Activated T-helper 17 cell treated with anti-CD3 and anti-CD28 coated beads, Interleukin-2, amount 50 U/mL, for 72 hours (primary cell): ENCODE results near the gene NGDN. TPM values are rescaled to one million over a fixed set of nuclear protein-coding genes. Genes with fewer than 3 reads are reported as not detected.

Experiments
- ATAC-seq: fragments of 150-1000 bp; cut with Tn5 transposase; replicated peaks from 2 replicates; pipeline ENCODE4 v1.10.0; 2021; ENCODE audit warnings: mild to moderate bottlenecking, moderate library complexity
- H3K27ac Mint-ChIP-seq: one replicate; pipeline ENCODE4 v1.8.0; 2022; ENCODE audit warnings: mixed read lengths
- H3K27me3 Mint-ChIP-seq: one replicate; pipeline ENCODE4 v1.8.0; 2022; ENCODE audit warnings: mixed read lengths
- H3K36me3 Mint-ChIP-seq: one replicate; pipeline ENCODE4 v1.8.0; 2022; ENCODE audit warnings: low read depth, mild to moderate bottlenecking, mixed read lengths
- H3K4me1 Mint-ChIP-seq: one replicate; pipeline ENCODE4 v1.8.0; 2022; ENCODE audit warnings: mixed read lengths
- H3K4me3 Mint-ChIP-seq: one replicate; pipeline ENCODE4 v1.8.0; 2022; ENCODE audit warnings: mild to moderate bottlenecking, mixed read lengths
- H3K9me3 Mint-ChIP-seq: one replicate; pipeline ENCODE4 v1.8.0; 2022; ENCODE audit warnings: mixed read lengths
- total RNA-seq, 2 donors: library from RNA; stranded (reverse); gene quantifications; one replicate each; pipeline ENCODE4 v1.2.3, GENCODE V29; 2022

NGDN gene
- total RNA-seq, 2 donors from 2014 or later, result 43.5 to 53.1 TPM

DNA sequence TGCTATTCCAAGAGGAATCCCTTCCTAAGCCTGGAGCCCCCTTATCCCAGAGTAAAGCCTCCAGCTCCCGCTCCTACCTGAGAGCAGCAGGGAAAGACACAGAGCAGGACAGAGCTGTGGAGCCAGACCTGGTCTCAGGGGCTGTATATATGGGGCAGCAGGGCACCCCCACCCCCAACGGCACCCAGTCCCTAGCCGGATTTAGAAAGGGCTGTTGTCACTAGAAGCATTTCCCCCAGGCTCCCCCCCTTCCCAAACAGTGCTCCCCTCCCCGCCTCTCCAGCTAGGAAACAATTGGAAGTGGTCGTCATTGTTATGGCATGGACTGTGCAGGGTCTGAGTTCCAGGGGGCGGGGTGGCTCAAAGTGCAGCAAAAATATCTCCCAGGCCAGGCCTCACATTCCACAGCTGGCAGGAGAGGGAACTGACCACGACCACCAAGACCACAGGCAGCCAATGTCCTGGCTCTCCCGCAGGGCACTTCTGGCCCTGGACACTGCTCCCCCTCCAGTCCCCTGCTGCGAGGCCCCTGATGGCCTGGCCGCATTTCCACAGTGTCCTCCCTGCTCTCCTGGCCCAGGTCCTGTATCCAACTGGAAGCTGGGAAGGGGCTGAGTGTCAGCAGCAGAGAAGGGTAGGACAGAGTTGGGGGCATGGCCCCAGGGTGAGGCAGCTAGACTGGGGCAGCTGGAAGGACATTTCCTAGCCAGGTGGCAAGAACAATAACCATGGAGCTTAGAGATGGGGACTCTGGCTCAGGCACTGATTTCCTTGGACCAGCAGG, 33.8 kb upstream of the NGDN start, which contains the start of gene MYH7:
MYH7 (minus strand) TSS at position 118 of the 784 bp plus-strand sequence. CDS start 1,928 bp downstream, outside the sequence.
- Mint-ChIP-seq H3K4me3 (no peak within 1 kb of the TSS), H3K4me1 (no peaks in the 10 kb centered on the region), H3K27me3 (peaks cover 10% of the 10 kb centered on the region), H3K36me3 (no peaks in the 10 kb centered on the region), H3K27ac (no peak within 1 kb of the TSS), H3K9me3 (no peaks in the 10 kb centered on the region)
- no peak for ATAC-seq

DNA sequence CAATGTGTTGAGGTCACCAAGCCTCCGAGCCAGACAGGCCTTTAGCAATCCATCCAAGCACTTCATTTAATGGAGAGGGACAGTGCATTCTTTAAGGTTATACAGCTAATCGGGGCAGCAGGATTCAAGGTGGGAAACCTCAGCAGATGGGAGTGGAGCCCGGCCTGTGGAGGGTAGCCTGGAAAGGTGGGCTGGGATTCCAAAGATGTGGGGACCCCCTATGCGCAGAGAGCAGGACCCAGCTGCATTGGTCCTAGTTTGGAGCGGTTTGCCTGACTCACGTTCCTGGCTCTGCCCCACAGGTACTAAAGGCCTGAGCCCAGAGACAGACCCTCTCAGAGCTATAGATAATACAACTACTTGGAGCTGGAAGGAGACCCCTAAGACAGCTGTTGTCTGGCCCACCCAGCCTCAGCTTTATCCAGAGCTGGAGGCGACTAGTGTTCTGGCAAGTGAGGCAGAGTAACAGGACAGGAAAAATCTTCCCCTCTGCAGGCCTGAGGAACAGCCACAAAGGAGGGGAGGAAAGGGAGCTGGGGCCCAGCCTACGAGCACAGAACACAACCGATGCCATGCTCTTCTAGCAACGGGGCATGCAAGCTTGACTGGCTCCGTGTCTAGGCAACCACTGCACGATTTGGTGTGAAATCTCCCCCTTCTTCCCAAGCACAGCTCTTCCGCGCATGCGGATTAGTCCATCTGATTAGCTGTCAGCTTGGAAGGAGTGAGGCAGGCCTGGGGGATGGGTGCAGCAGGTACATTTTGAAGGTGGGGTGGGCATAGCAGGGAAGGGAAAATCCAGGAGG, 33.0 kb upstream of the NGDN start:
- Mint-ChIP-seq H3K9me3 (no peaks in the 10 kb centered on the region), H3K4me1 (no peaks in the 10 kb centered on the region), H3K36me3 (no peaks in the 10 kb centered on the region), H3K27ac (no peak overlapping the region), H3K27me3 (peaks cover 15% of the 10 kb centered on the region), H3K4me3 (no peak overlapping the region)
- ATAC-seq, result no peak

DNA sequence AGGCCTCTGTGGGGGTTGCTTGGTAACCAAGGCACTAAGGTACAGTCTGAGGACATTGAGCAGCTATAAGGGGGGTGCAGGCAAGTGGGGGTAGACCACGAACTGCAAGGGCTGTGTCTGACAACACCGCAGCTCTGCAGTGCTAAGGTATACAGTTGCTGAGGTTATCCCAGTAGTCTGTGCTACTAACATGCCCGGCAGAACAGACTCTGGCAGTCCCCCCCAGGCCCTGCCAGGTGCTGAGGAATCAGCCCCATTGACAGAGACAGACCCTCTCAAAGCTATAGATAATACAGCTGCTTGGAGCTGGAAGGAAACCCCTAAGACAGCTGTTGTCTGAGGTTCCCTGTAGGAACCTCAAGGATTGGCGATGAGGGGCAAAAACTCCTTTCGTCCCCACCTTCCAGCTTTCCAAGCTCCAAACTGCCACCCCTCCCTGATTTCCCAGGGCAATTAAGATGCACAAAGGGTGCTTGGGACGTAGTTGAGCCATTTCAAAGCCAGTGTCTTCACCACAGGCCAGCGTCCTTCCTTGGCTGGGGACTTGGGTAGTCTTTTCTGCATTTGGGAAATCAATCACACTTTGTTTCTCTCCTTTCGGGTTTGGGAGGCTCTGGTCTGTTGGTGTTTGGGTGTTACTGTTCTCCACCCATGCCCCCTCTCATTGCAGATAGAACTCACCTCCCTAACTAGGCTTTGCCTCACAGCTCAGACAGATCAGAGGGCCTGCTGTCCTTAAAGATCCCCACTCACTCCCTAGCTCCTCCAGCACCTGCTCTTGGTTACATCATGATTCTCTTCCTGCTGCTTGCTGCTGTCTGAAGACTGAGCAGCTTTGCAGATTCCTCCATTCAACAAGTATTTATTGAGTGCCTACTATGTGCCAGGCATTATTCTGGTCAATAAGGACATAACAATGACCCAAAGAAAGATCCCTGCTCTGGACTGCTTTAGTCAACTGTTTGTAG, 32.1 kb upstream of the NGDN start:
- Mint-ChIP-seq H3K27ac (no peak overlapping the region), H3K4me3 (no peak overlapping the region), H3K27me3 (peaks cover 14% of the 10 kb centered on the region), H3K4me1 (no peaks in the 10 kb centered on the region), H3K9me3 (no peaks in the 10 kb centered on the region), H3K36me3 (no peaks in the 10 kb centered on the region)
- no peak for ATAC-seq

GRCh38 chr14:23438101-23438971, 31.2 kb upstream of the NGDN start:
- Mint-ChIP-seq H3K4me1 (no peaks in the 10 kb centered on the region), H3K4me3 (no peak overlapping the region), H3K9me3 (no peaks in the 10 kb centered on the region), H3K27ac (no peak overlapping the region), H3K27me3 (peaks cover 22% of the 10 kb centered on the region), H3K36me3 (no peaks in the 10 kb centered on the region)
- ATAC-seq, result no peak

- Mint-ChIP-seq H3K27me3 (peaks cover 22% of the 10 kb centered on the region), H3K9me3 (no peaks in the 10 kb centered on the region), H3K27ac (no peak overlapping the region), H3K36me3 (no peaks in the 10 kb centered on the region), H3K4me3 (no peak overlapping the region), H3K4me1 (no peaks in the 10 kb centered on the region)
- ATAC-seq, result no peak
These were observed 30.2 kb upstream of the NGDN start for GRCh38 chr14:23439107-23439835.

DNA sequence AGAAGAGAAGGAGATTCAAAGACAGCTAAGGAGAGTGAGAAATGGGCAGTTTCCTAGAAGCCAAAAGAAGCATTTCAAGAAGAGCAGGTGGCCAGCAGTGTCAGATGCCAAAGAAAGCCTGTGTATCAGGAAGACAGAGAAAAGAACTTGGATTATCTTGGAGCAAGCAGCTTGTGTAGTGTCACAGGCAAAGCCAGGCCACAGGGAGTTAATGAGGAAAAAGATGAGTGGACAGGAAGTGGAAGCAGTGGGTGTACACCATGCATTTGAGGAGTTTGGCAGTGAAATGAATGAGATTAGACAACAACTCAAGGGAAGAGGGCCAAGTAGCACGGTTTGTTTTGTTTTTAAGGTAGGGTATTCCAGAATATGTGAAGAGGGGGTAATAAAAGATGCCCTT, 28.4 kb upstream of the NGDN start:
- H3K4me1 Mint-ChIP-seq, result no peaks in the 10 kb centered on the region
- H3K36me3 Mint-ChIP-seq, result no peaks in the 10 kb centered on the region
- no peak overlapping the region for H3K27ac Mint-ChIP-seq
- no peaks in the 10 kb centered on the region for H3K9me3 Mint-ChIP-seq
- H3K4me3 Mint-ChIP-seq, result no peak overlapping the region
- no peak for ATAC-seq
- peaks cover 22% of the 10 kb centered on the region for H3K27me3 Mint-ChIP-seq

- peaks cover 22% of the 10 kb centered on the region for H3K27me3 Mint-ChIP-seq
- H3K4me3 Mint-ChIP-seq, result no peak overlapping the region
- H3K4me1 Mint-ChIP-seq, result no peaks in the 10 kb centered on the region
- no peak for ATAC-seq
- H3K27ac Mint-ChIP-seq, result no peak overlapping the region
- H3K9me3 Mint-ChIP-seq, result no peaks in the 10 kb centered on the region
- H3K36me3 Mint-ChIP-seq, result no peaks in the 10 kb centered on the region
These were observed 26.7 kb upstream of the NGDN start for GRCh38 chr14:23442721-23443356.

- H3K4me3 Mint-ChIP-seq, result no peak overlapping the region
- ATAC-seq, result no peak
- no peak overlapping the region for H3K27ac Mint-ChIP-seq
- H3K27me3 Mint-ChIP-seq, result peaks cover 22% of the 10 kb centered on the region
- no peaks in the 10 kb centered on the region for H3K4me1 Mint-ChIP-seq
- no peaks in the 10 kb centered on the region for H3K36me3 Mint-ChIP-seq
- no peaks in the 10 kb centered on the region for H3K9me3 Mint-ChIP-seq
These were observed 26.1 kb upstream of the NGDN start for GRCh38 chr14:23443411-23443812.

- Mint-ChIP-seq H3K27ac (no peak overlapping the region), H3K4me3 (no peak overlapping the region), H3K36me3 (no peaks in the 10 kb centered on the region), H3K27me3 (peaks cover 22% of the 10 kb centered on the region), H3K9me3 (no peaks in the 10 kb centered on the region), H3K4me1 (no peaks in the 10 kb centered on the region)
- ATAC-seq, result no peak
These were observed 25.6 kb upstream of the NGDN start for GRCh38 chr14:23443881-23444280.

DNA sequence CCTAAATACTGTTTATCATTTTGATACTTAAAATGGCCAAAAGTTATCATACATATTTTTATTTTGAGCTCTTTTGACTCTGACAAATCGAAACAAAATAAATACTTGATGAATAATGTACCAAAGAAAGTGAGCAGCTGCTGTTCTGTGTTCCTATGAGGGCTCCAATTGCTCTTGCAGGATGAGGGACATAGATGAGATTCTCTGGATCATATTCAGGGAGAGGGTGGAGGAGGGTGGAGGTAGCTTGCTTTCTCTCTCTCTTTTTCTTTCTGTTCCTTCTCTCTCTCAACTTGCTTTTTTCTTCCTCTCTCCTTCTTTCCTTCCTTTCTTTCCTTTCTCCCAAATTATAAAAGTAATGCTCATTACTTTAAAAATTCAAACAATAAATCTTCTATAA, 25.2 kb upstream of the NGDN start:
- Mint-ChIP-seq H3K9me3 (no peaks in the 10 kb centered on the region), H3K27ac (peak overlapping the region; percentile 25), H3K4me1 (no peaks in the 10 kb centered on the region), H3K36me3 (no peaks in the 10 kb centered on the region), H3K4me3 (no peak overlapping the region), H3K27me3 (peaks cover 23% of the 10 kb centered on the region)
- no peak for ATAC-seq

DNA sequence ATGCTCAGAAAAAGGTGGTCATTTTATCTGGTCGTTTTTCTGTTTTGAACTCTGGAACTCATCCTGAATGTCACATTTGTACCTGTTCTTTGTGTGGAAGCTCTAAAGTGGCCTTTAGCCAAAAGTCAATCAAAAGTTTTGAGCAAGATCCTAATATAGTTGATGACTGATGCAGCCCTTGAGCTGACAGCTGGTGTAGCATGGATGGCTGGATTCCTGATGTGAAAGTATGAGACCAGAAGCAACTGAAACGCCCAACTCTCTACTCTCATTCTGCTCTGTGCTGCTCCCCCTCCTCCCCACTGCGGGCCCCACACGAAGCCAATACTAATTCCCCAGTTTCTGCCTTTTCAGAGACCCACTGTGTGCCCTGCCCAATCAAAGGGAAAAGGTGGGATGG, 23.7 kb upstream of the NGDN start:
- no peaks in the 10 kb centered on the region for H3K4me1 Mint-ChIP-seq
- H3K27ac Mint-ChIP-seq, result no peak overlapping the region
- no peaks in the 10 kb centered on the region for H3K9me3 Mint-ChIP-seq
- no peak overlapping the region for H3K4me3 Mint-ChIP-seq
- no peaks in the 10 kb centered on the region for H3K36me3 Mint-ChIP-seq
- ATAC-seq, result no peak
- H3K27me3 Mint-ChIP-seq, result peaks cover 20% of the 10 kb centered on the region

DNA sequence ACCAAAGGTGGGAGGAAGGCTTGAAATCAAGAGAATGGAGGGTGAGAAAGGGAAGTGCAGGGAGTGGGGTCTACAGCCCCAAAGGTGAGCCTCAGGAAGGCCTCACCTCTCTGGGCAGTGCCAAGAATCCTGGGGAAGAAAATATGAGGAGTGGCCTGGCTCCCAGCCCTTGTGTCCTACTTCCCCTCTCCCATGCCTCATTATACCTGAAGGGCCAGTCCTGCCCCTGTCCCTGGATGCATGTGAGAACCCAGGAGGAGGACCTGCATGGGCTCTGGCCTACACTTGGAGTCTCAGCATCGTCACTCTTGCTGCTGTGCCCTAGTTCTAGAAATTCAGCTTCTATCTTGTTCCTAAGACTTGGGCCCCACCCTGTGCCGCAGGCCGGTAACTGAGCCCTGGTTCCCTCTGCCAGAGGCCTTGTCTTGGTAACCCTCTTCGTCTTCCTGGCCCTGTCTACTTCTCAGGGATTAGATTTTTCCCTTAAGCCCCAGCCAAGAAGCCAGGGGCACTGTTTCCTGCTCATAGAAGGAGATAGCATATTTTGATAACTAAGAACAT, 23.1 kb upstream of the NGDN start:
- Mint-ChIP-seq H3K9me3 (no peaks in the 10 kb centered on the region), H3K27ac (no peak overlapping the region), H3K4me1 (no peaks in the 10 kb centered on the region), H3K36me3 (no peaks in the 10 kb centered on the region), H3K27me3 (peaks cover 21% of the 10 kb centered on the region), H3K4me3 (no peak overlapping the region)
- no peak for ATAC-seq
